ENCODE measurements around the gene EPHA1.

GRCh38 chr7:143399642-143400041, 9.0 kb downstream of the EPHA1 start:
- no peak for TF ChIP-seq CTCF (IDR thresholded peaks at IDR 0.05; ENCODE audit: low read length)
- no peak for TF ChIP-seq EZH2phosphoT487 (IDR thresholded peaks at IDR 0.05; ENCODE audit: low read length)
